Activated naive CD4-positive, alpha-beta T cell treated with Interleukin-2 at 50 U/mL for 16 hours (primary cell): ENCODE data around the gene KAT7.

Experiments used
- DNase-seq: peaks from one replicate; pipeline ENCODE4 v3.0.0-alpha.2; 2020

The KAT7 gene

GRCh38 chr17:49845321-49845720 lies 56.8 kb downstream of the KAT7 start:
- no peak for DNase-seq

- no peak for DNase-seq
Observed at GRCh38 chr17:49846938-49847712, 58.6 kb downstream of the KAT7 start.

GRCh38 chr17:49848019-49848473 lies 59.6 kb downstream of the KAT7 start, which contains the start of gene TAC4:
Gene TAC4, minus strand, starts transcription at chr17:49848069. Its CDS starts 52 bp downstream, at chr17:49848017.
- DNase-seq: no peak

- no peak for DNase-seq
Observed at GRCh38 chr17:49848739-49849138, 60.3 kb downstream of the KAT7 start.

- no peak for DNase-seq
Observed at GRCh38 chr17:49850218-49850610, 61.7 kb downstream of the KAT7 start.

GRCh38 chr17:49850772-49851386 lies 62.4 kb downstream of the KAT7 start:
- no peak for DNase-seq

- DNase-seq: peak; percentile 71
Observed at GRCh38 chr17:49851387-49852291, 63.2 kb downstream of the KAT7 start.

- DNase-seq: no peak
Observed at GRCh38 chr17:49853470-49854015, 65.1 kb downstream of the KAT7 start.

- no peak for DNase-seq
Observed at GRCh38 chr17:49854126-49854525, 65.6 kb downstream of the KAT7 start.

GRCh38 chr17:49858796-49859195 lies 70.3 kb downstream of the KAT7 start:
- no peak for DNase-seq

- no peak for DNase-seq
Observed at GRCh38 chr17:49859991-49860953, 71.8 kb downstream of the KAT7 start.

GRCh38 chr17:49861150-49861884 lies 72.8 kb downstream of the KAT7 start:
- peak; percentile 49 for DNase-seq

GRCh38 chr17:49862781-49863331 lies 74.4 kb downstream of the KAT7 start:
- DNase-seq: no peak

- DNase-seq: no peak
Observed at GRCh38 chr17:49866019-49866380, 77.5 kb downstream of the KAT7 start.

- no peak for DNase-seq
Observed at GRCh38 chr17:49866882-49867413, 78.5 kb downstream of the KAT7 start.

GRCh38 chr17:49869038-49869374 lies 80.5 kb downstream of the KAT7 start:
- no peak for DNase-seq

GRCh38 chr17:49870298-49870697 lies 81.8 kb downstream of the KAT7 start:
- no peak for DNase-seq

GRCh38 chr17:49871211-49871610 lies 82.7 kb downstream of the KAT7 start:
- no peak for DNase-seq

GRCh38 chr17:49872754-49873377 lies 84.4 kb downstream of the KAT7 start:
- DNase-seq: no peak

- no peak for DNase-seq
Observed at GRCh38 chr17:49873466-49873865, 85.0 kb downstream of the KAT7 start.
